PC-3 (cell line): Measurements from ENCODE around the gene OTX2. TPM values are rescaled to one million over a fixed set of nuclear protein-coding genes. Genes with fewer than 3 reads are reported as not detected.

Experiments used
- ATAC-seq: fragments of 200-7000 bp; cut with Tn5 transposase; 2 replicates; pipeline ENCODE4 v1.9.1; 2020; ENCODE audit warnings: mild to moderate bottlenecking, moderate library complexity
- BruUV-seq: library from RNA; stranded (reverse); fragments of 400-500 nt; replicated peaks from 2 replicates; lab custom pipeline; 2021; lab: Mats Ljungman, UMichigan
- CTCF ChIA-PET: fragments of 300-600 bp; sonication (Branson Sonifier 250); formaldehyde crosslinking; loops from one replicate; lab custom pipeline; 2022; ENCODE audit warnings: antibody characterized with exemption; lab: Charles Lee
- POLR2A ChIA-PET: fragments of 300-600 bp; sonication (Branson Sonifier 250); formaldehyde crosslinking; loops from one replicate; lab custom pipeline; 2022; ENCODE audit warnings: antibody characterized with exemption; ENCODE audit not compliant: unreplicated experiment; lab: Charles Lee
- DNase-seq: peaks from one replicate; pipeline ENCODE4 v3.0.0-alpha.2; 2015
- H2AFZ ChIP-seq: fragments of 300-600 bp; sonication (generic); 2 replicates; pipeline ENCODE4 v1.6.0; 2016; ENCODE audit warnings: antibody characterized with exemption, low read length
- H3F3A ChIP-seq: fragments of 300-600 bp; sonication (generic); one replicate; pipeline ENCODE4 v1.6.0; 2017; ENCODE audit warnings: antibody characterized with exemption, low read length, control low read depth, mild to moderate bottlenecking; ENCODE audit not compliant: unreplicated experiment
- H3K27ac ChIP-seq: fragments of 300-600 bp; sonication (generic); 2 replicates; pipeline ENCODE4 v1.5.1; 2016; ENCODE audit warnings: mild to moderate bottlenecking, low read length
- H3K27me3 ChIP-seq: fragments of 300-600 bp; sonication (generic); 2 replicates; pipeline ENCODE4 v1.6.1; 2016; ENCODE audit warnings: low read length, mixed read lengths
- H3K36me3 ChIP-seq: fragments of 300-600 bp; sonication (generic); 2 replicates; pipeline ENCODE4 v1.6.1; 2016; ENCODE audit warnings: low read depth, mixed run types, low read length, mixed read lengths
- H3K4me1 ChIP-seq: fragments of 300-600 bp; sonication (generic); 2 replicates; pipeline ENCODE4 v1.5.1; 2016; ENCODE audit warnings: low read length; ENCODE audit not compliant: insufficient read depth
- H3K4me2 ChIP-seq: fragments of 300-600 bp; sonication (generic); 2 replicates; pipeline ENCODE4 v1.6.0; 2016; ENCODE audit warnings: low read length
- H3K4me3 ChIP-seq: fragments of 300-600 bp; sonication (generic); 2 replicates; pipeline ENCODE4 v1.5.1; 2016; ENCODE audit warnings: mild to moderate bottlenecking, low read length, mixed read lengths
- H3K79me2 ChIP-seq: fragments of 300-600 bp; sonication (generic); 2 replicates; pipeline ENCODE4 v1.6.1; 2017; ENCODE audit warnings: low read length, mixed read lengths
- H3K9ac ChIP-seq: fragments of 300-600 bp; sonication (generic); 2 replicates; pipeline ENCODE4 v1.6.0; 2016; ENCODE audit warnings: mild to moderate bottlenecking, low read length
- H3K9me2 ChIP-seq: fragments of 300-600 bp; sonication (generic); replicated peaks from 2 replicates; pipeline ENCODE4 v1.6.1; 2016; ENCODE audit warnings: mixed run types, low read length, mixed read lengths
- H3K9me3 ChIP-seq: fragments of 300-600 bp; sonication (generic); 2 replicates; pipeline ENCODE4 v1.6.1; 2016; ENCODE audit warnings: low read length, mixed read lengths
- H4K20me1 ChIP-seq: fragments of 300-600 bp; sonication (generic); 2 replicates; pipeline ENCODE4 v1.6.1; 2016; ENCODE audit warnings: low read length, mixed read lengths
- EZH2 ChIP-seq: fragments of 300-600 bp; sonication (generic); IDR thresholded peaks from one replicate; pipeline ENCODE4 v1.6.1; 2017; ENCODE audit warnings: antibody characterized with exemption, mild to moderate bottlenecking, low read length; ENCODE audit not compliant: unreplicated experiment
- EZH2phosphoT487 ChIP-seq: fragments of 300-600 bp; sonication (generic); IDR thresholded peaks from 2 replicates; pipeline ENCODE4 v1.6.1; 2018; ENCODE audit warnings: mild to moderate bottlenecking, antibody characterized with exemption, low read length, borderline replicate concordance
- intact Hi-C: fragments of 100-400 bp; cut with micrococcal nuclease; formaldehyde crosslinking; loops from 2 replicates; pipeline ENCODE4 v1.9.0; 2023
- total RNA-seq: library from RNA; depleted of rRNA; stranded (reverse); fragments of >200 nt; gene quantifications from 2 replicates; pipeline ENCODE4 v1.2.3, GENCODE V29; 2014
- TF ChIP-seq, protein P1 (sequence below): fragments of 300-600 bp; sonication (generic); conservative IDR thresholded peaks from 2 replicates; pipeline ENCODE4 v1.5.1; 2017; ENCODE audit warnings: antibody characterized with exemption, low read depth, mild to moderate bottlenecking, low read length

OTX2 gene
- total RNA-seq, 1 experiment from 2014 or later: not detected

DNA sequence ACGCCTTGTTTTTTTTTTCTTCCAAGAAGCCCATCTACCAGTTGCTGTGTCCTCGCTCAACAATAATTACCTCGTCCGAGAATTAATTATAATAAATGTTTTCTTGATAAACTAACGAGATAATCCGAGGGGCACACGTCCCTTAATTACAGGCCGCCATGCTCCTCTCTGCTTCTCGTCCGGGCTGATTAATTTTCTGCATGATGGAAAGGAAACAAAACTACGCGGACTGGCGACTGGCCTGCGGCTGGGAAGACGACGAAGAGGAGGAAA lies 2.2 kb downstream of the OTX2 start:
- BruUV-seq: no TSS peak
- Histone ChIP-seq H3F3A (no peaks in the 10 kb centered on the region), H2AFZ (no peak overlapping the region), H3K9ac (no peak overlapping the region), H3K4me2 (no peak overlapping the region), H3K27me3 (peaks cover 96% of the 10 kb centered on the region), H3K79me2 (no peaks in the 10 kb centered on the region), H3K9me2 (no peaks in the 10 kb centered on the region), H3K4me3 (no peak overlapping the region), H3K27ac (no peak overlapping the region), H3K4me1 (no peaks in the 10 kb centered on the region), H3K9me3 (no peaks in the 10 kb centered on the region), H4K20me1 (no peaks in the 10 kb centered on the region), H3K36me3 (no peaks in the 10 kb centered on the region)
- POLR2A ChIA-PET: no interaction called here
- intact Hi-C loops: no loop called here
- TF ChIP-seq, protein P1, sequence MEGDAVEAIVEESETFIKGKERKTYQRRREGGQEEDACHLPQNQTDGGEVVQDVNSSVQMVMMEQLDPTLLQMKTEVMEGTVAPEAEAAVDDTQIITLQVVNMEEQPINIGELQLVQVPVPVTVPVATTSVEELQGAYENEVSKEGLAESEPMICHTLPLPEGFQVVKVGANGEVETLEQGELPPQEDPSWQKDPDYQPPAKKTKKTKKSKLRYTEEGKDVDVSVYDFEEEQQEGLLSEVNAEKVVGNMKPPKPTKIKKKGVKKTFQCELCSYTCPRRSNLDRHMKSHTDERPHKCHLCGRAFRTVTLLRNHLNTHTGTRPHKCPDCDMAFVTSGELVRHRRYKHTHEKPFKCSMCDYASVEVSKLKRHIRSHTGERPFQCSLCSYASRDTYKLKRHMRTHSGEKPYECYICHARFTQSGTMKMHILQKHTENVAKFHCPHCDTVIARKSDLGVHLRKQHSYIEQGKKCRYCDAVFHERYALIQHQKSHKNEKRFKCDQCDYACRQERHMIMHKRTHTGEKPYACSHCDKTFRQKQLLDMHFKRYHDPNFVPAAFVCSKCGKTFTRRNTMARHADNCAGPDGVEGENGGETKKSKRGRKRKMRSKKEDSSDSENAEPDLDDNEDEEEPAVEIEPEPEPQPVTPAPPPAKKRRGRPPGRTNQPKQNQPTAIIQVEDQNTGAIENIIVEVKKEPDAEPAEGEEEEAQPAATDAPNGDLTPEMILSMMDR: no peak
- TF ChIP-seq EZH2phosphoT487: no peak
- no peak for TF ChIP-seq EZH2
- no peak for DNase-seq
- ATAC-seq: no peak
- CTCF ChIA-PET: no interaction called here

DNA sequence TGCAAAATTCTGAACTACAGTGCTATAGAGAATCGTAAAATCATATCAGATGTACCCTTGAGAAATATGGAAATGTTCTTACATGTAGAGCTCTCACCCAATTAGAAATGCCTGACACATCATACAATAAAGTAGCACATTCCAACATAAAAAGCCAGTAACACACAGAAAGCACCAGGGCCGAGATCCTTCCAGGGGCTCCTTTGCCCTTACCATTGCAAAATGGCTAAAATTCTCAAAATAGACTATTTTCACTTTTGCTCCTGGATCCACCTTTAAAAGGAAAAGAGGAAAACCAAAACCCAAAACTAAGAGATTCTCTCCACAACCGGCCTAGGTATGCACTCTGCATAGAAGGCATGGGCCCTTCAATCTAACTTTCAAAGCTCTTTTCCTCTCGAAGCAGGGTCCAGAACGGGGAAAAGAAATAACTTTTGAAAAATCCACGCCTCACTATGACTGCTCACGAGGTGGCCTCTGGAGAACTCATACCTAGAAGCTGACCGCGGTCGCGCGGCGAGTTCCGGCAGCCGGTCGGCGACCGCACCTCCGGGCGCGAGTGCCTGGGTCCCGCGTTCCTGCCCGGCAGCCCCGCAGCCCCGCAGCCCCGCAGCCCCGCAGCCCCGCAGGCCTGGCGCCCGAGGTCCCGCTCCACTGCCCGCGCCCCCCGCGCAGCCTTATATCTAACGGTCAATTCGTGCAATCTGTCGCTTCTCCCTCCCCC lies 2.7 kb downstream of the OTX2 start:
- H3K4me3 ChIP-seq: no peak overlapping the region

DNA sequence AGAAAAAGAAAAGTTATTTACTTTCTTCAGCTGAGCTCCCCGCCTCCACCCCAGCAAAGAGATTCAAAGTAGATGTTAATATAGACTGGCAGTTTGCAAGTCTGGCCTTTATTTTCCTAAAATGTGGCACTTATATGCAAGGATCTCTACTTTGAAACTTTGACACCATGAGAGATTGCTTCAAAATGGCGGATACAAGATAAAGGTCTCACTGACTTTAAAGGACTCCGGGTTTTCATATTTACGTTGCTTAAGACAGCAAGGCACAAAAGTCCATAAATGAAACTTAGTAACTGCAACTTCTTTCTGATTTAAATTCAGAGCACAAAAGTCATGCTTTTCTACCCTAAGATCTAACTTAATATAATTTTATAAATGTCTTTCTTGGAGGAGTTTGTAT lies 3.5 kb downstream of the OTX2 start:
- Histone ChIP-seq H3K27me3 (peaks cover 96% of the 10 kb centered on the region), H3F3A (no peaks in the 10 kb centered on the region), H3K27ac (no peak overlapping the region), H3K4me1 (no peaks in the 10 kb centered on the region), H3K36me3 (no peaks in the 10 kb centered on the region), H3K9ac (no peak overlapping the region), H2AFZ (no peak overlapping the region), H4K20me1 (no peaks in the 10 kb centered on the region), H3K9me2 (no peaks in the 10 kb centered on the region), H3K4me3 (no peak overlapping the region), H3K79me2 (no peaks in the 10 kb centered on the region), H3K4me2 (no peak overlapping the region), H3K9me3 (no peaks in the 10 kb centered on the region)
- no TSS peak for BruUV-seq
- ATAC-seq: no peak
- intact Hi-C loops: no loop called here
- TF ChIP-seq EZH2: no peak
- TF ChIP-seq EZH2phosphoT487: no peak
- TF ChIP-seq, protein P1: no peak
- POLR2A ChIA-PET: interaction anchor here (0.5 to 0.6 kb wide), 2 partner anchors 8 to 618 kb away, joined by 3 to 4 read pairs; no protein-coding TSS in a partner anchor
- no peak for DNase-seq
- CTCF ChIA-PET: no interaction called here

More for the DNA sequence above, 2.7 kb downstream of the OTX2 start:
- H3F3A ChIP-seq: no peaks in the 10 kb centered on the region
- no peak for ATAC-seq
- H4K20me1 ChIP-seq: no peaks in the 10 kb centered on the region
- H3K27ac ChIP-seq: no peak overlapping the region
- ChIA-PET CTCF (no interaction called here), POLR2A (no interaction called here)
- H3K27me3 ChIP-seq: peaks cover 96% of the 10 kb centered on the region
- H3K79me2 ChIP-seq: no peaks in the 10 kb centered on the region
- H3K36me3 ChIP-seq: no peaks in the 10 kb centered on the region
- no TSS peak for BruUV-seq
- no peak overlapping the region for H3K4me2 ChIP-seq
- intact Hi-C loops: no loop called here
- no peaks in the 10 kb centered on the region for H3K9me3 ChIP-seq
- H2AFZ ChIP-seq: no peak overlapping the region
- H3K9ac ChIP-seq: no peak overlapping the region
- TF ChIP-seq EZH2phosphoT487: no peak
- TF ChIP-seq, protein P1: no peak
- no peak for TF ChIP-seq EZH2
- DNase-seq: no peak
- H3K4me1 ChIP-seq: no peaks in the 10 kb centered on the region
- no peaks in the 10 kb centered on the region for H3K9me2 ChIP-seq
